ENCODE results near the gene SNAPC4. TPM values are rescaled to one million over a fixed set of nuclear protein-coding genes. Genes with fewer than 3 reads are reported as not detected.
A peak's percentile ranks its signal among the peaks of the same experiment; 100 is the strongest.

SNAPC4 gene
- polyA plus RNA-seq, 6 donors from 2014 or later = 1.1 to 2.1 (median 1.3) TPM; not detected in 1

GRCh38 chr9:136364942-136365774, 34.8 kb downstream of the SNAPC4 start:
- Mint-ChIP-seq H3K27me3 (peaks cover 0 to 13% (median 0%) of the 10 kb centered on the region in 3 donors), H3K4me1 (peaks cover 3 to 22% (median 7%) of the 10 kb centered on the region in 3 donors), H3K9me3 (no peaks in the 10 kb centered on the region), H3K36me3 (no peaks in the 10 kb centered on the region), H3K4me3 (peak overlapping the region in 2 of 8 donors; percentile 63), H3K27ac (no peak overlapping the region)
- DNase-seq (no peak), ATAC-seq (ENCODE audit: low read depth in 2 of 2) (no peak)

DNA sequence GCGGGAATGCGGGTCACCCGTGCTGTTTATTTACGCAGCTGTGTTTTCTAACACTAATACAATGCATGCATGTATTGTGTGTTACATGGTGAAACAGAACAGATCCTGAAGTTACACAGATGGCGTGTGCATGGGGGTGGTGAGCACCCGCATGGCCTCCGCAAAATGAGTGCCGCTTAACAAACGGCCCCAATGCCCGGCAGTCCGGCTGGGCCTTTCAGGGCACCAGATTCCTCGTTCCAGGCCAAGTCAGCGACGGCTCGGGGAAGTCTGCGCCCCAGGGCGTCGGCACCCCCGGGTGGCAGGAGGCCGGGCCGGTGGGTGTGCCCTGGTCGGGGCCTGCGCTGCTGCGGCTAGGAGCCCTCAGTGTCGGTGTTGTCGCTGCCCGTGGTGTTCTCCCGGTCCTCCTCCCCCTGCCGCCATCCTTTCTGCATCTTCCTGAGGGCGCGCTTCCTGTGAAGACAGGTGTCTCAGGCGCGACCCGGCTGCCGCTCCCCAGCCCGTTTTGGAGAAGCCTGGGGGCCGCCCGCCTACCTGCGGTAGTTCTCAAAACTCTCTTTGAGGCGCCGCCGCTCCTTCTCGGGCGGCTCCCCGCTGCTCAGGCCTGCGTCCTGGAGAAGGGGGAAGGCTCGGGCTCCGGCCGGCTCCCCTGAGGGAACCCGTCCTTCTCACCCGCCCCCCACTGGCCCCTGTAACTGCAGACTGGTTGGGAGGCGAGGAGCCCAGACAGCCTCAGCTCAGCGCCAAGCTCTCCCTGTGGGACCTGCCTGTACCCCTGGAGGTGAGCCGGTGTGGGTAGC, 35.8 kb downstream of the SNAPC4 start:
- Mint-ChIP-seq H3K9me3 (no peaks in the 10 kb centered on the region), H3K36me3 (no peaks in the 10 kb centered on the region), H3K27me3 (peaks cover 0 to 13% (median 0%) of the 10 kb centered on the region in 3 donors), H3K27ac (peak overlapping the region in 1 of 6 donors; percentile 92), H3K4me1 (peaks cover 3 to 22% (median 7%) of the 10 kb centered on the region in 3 donors), H3K4me3 (peak overlapping the region in 7 of 8 donors; percentile 46 to 80 (median 63))
- DNase-seq = no peak
- ATAC-seq (ENCODE audit: low read depth in 2 of 2) = peak in 1 of 2 donors; percentile 0

DNA sequence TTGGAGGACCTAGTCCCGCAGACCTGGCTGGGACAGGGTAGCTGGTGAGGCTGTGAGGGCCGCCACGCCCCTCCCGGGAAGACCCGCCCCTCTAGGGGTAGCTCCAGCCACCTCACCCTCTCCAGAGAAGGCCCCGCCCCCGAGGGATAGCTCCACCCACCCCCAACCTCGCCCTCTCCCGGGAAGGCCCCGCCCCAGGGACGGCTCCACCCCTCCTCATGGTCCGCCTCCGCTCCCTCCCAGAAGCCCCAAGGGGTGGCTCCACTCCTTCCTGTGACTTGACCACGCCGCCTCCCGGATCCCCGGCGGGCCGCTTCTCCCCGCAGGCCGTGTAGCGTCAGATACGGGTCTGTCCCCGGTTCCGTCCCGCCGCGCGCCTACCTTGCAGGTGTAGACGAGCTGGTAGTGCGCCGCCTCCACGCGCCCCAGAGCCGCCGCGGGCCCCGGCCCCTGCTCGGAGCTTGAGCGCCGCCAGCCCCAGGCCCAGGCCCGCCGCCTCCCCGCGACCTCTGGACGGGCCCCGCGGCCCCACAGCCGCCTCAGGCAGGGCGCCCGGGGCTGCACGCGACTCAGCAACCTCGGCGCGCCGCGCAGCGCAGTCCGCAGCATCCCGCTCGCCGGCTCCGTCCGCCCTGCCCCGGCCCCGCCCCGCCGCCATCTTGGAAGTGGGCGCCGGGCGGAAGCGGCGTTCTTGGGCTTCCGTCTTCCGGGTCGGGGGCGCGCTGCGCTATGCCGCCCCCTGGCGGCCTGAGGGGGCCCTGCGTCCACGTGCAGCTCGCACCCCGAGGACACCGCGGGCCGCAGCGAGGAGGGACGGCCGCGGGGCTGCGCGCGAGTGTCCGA, 36.6 kb downstream of the SNAPC4 start, which contains the start of gene DNLZ:
DNLZ (minus strand) TSS at position 639 of the 843 bp plus-strand sequence; CDS start at position 609, 30 bp downstream.
- H3K9me3 Mint-ChIP-seq = no peaks in the 10 kb centered on the region
- no peaks in the 10 kb centered on the region for H3K36me3 Mint-ChIP-seq
- peaks cover 0 to 13% (median 0%) of the 10 kb centered on the region in 3 donors for H3K27me3 Mint-ChIP-seq
- H3K27ac Mint-ChIP-seq = peak within 1 kb of the TSS; percentile 62 to 94 (median 78)
- DNase-seq (peak; percentile 83), ATAC-seq (ENCODE audit: low read depth in 2 of 2) (peak; percentile 80 to 81)
- H3K4me1 Mint-ChIP-seq = peaks cover 3 to 22% (median 7%) of the 10 kb centered on the region in 3 donors
- H3K4me3 Mint-ChIP-seq = peak within 1 kb of the TSS; percentile 74 to 91 (median 86)

GRCh38 chr9:136362450-136362784, 37.6 kb downstream of the SNAPC4 start:
- Mint-ChIP-seq H3K4me1 (peaks cover 3 to 22% (median 7%) of the 10 kb centered on the region in 3 donors), H3K9me3 (no peaks in the 10 kb centered on the region), H3K27me3 (peaks cover 0 to 13% (median 0%) of the 10 kb centered on the region in 3 donors), H3K36me3 (no peaks in the 10 kb centered on the region), H3K27ac (peak overlapping the region in 2 of 6 donors; percentile 62 to 73), H3K4me3 (peak overlapping the region in 7 of 8 donors; percentile 74 to 91 (median 86))
- no peak for ATAC-seq (ENCODE audit: low read depth in 2 of 2)
- no peak for DNase-seq

DNA sequence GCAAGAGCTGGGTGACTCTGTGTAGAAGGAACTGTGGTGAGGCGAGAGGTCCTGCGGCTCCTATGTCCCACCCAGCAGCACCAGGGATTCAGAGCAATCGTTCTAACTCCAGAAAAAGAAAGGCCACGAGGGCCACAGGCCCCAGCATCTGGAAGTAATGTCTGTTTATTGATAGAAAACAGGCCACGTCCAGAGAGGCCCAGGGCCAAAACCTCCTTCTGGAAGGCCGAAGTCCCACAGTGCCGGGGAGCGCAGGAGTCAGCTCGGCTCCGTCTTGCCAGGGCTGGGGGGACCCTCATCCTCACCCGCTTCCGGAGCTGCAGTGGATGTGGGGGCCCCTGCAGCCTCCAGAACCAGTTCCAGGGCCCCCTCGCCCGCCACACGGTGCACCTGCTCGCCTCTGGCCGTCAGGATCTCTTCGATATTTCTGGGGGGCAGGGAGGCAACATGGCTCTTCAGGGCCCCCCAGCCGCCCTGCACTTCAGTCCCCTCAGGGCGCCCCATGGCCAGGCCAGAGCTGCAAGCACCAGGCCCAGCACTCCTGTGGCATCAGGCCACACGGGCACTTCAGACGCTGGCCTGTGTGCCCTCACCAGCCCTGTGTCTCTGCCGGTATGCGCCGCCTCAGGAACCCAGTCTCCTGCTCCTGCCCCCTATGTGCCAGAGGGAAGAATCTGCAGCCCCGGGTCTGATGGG, 38.1 kb downstream of the SNAPC4 start:
- peak overlapping the region in 2 of 6 donors; percentile 47 to 62 for H3K27ac Mint-ChIP-seq

GRCh38 chr9:136361047-136361753, 38.8 kb downstream of the SNAPC4 start:
- Mint-ChIP-seq H3K9me3 (no peaks in the 10 kb centered on the region), H3K4me1 (peaks cover 3 to 19% (median 7%) of the 10 kb centered on the region in 3 donors), H3K27ac (no peak overlapping the region), H3K4me3 (peak overlapping the region in 1 of 8 donors; percentile 41), H3K27me3 (peaks cover 0 to 10% (median 0%) of the 10 kb centered on the region in 3 donors), H3K36me3 (no peaks in the 10 kb centered on the region)
- ATAC-seq (ENCODE audit: low read depth in 2 of 2) (no peak), DNase-seq (no peak)

More for the DNA sequence above, 38.1 kb downstream of the SNAPC4 start:
- H3K4me3 Mint-ChIP-seq = peak overlapping the region in 3 of 8 donors; percentile 56 to 86 (median 86)
- H3K9me3 Mint-ChIP-seq = no peaks in the 10 kb centered on the region
- H3K36me3 Mint-ChIP-seq = no peaks in the 10 kb centered on the region
- ATAC-seq (ENCODE audit: low read depth in 2 of 2) (no peak), DNase-seq (no peak)
- peaks cover 0 to 13% (median 0%) of the 10 kb centered on the region in 3 donors for H3K27me3 Mint-ChIP-seq
- H3K4me1 Mint-ChIP-seq = peaks cover 3 to 22% (median 7%) of the 10 kb centered on the region in 3 donors

DNA sequence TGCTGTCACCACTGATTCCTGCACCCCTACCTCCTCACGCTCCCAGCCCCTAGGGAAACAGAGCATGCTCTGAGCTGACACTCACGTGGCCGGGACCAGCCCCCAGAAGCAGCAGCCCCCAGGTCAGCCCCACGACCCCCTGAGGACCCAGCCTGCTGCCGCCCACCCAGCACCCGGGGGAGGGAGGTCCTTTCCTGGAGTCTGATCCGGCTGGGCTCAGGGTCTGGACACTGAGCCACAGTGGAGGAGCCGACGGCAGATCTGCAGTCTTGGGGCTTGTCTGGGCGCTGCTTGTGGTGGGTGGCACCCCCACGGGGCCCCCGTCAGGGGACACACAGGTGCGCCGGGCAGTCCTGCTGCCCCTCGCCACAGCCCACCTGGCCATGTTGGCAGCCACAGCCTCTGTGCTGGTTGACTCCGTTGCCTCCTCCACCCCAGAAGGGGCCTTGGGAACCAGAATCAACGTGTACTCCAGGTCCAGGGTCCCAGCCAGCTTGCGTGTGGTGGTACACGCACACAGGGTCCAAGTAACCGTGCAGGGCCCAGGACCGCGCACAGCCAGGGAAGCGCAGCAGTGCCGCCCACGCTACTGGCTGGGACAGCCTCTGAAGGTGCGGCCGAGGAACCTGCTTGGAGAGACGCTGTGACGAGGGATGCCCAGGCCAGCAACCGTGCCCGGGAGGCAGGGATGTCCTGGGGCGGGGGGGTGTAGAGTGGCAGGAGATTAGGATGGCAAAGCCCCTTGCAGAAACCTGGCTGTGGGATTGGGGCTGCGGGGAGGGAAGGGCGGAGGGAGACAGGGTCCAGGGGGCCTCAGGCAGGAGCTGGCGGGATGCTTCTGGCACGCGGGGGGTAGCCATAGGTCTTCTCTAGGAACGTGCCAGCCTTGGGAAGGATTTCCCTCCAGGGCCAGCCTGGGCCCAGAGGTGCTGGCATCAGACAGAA, 39.9 kb downstream of the SNAPC4 start:
- no peaks in the 10 kb centered on the region for H3K36me3 Mint-ChIP-seq
- DNase-seq = no peak
- peaks cover 3 to 10% (median 4%) of the 10 kb centered on the region in 3 donors for H3K4me1 Mint-ChIP-seq
- H3K27me3 Mint-ChIP-seq = no peaks in the 10 kb centered on the region
- H3K4me3 Mint-ChIP-seq = peak overlapping the region in 4 of 8 donors; percentile 6 to 73 (median 49)
- no peaks in the 10 kb centered on the region for H3K9me3 Mint-ChIP-seq
- H3K27ac Mint-ChIP-seq = peak overlapping the region in 1 of 6 donors; percentile 15
- no peak for ATAC-seq (ENCODE audit: low read depth in 2 of 2)

DNA sequence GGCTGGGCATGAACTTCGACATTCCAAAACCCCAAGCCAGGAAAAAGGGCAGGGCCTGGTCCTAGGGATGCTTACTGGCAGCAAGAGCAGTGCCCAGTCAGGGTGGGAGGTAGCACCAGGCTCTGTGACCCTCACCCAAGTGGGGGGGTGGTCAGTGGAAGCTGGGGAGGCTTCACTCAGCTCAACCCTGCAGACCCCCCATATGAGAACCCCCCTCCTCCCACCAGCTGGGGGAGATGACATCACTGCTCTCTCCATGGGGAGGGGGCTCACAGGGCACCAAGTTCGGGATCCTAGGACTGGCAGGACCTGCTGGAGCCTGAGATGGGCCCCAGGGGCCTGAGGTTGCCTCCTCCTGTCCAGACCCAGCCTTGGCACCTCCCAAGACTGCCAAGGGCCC, 41.1 kb downstream of the SNAPC4 start:
- Mint-ChIP-seq H3K4me3 (no peak overlapping the region), H3K27ac (no peak overlapping the region), H3K36me3 (no peaks in the 10 kb centered on the region), H3K4me1 (peaks cover 3 to 10% (median 4%) of the 10 kb centered on the region in 3 donors), H3K27me3 (no peaks in the 10 kb centered on the region), H3K9me3 (no peaks in the 10 kb centered on the region)
- DNase-seq (no peak), ATAC-seq (ENCODE audit: low read depth in 2 of 2) (no peak)

DNA sequence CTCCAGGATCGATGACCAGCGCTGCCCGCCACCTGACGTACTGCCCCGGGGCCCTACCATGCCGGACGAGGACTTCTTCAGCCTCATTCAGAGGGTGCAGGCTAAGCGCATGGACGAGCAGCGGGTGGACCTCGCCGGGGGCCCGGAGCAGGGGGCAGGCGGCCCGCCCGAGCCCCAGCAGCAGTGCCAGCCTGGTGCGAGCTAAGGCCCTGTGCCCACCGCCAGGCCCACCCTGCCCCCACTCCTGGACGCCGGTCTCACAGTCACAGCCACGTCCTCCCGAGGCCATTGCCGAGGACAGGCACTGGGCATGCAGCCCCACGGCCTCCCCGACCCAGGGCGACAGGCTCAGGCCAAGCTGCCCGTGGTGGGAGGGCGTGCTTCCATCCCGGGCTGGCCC, 42.0 kb downstream of the SNAPC4 start:
- DNase-seq (no peak), ATAC-seq (ENCODE audit: low read depth in 2 of 2) (no peak)
- Mint-ChIP-seq H3K4me3 (peak overlapping the region in 1 of 8 donors; percentile 33), H3K27ac (no peak overlapping the region), H3K36me3 (no peaks in the 10 kb centered on the region), H3K4me1 (peaks cover 3 to 9% (median 4%) of the 10 kb centered on the region in 3 donors), H3K9me3 (no peaks in the 10 kb centered on the region), H3K27me3 (no peaks in the 10 kb centered on the region)

GRCh38 chr9:136357202-136357725, 42.7 kb downstream of the SNAPC4 start:
- no peak for DNase-seq
- no peaks in the 10 kb centered on the region for H3K36me3 Mint-ChIP-seq
- H3K4me3 Mint-ChIP-seq = no peak overlapping the region
- H3K27ac Mint-ChIP-seq = no peak overlapping the region
- no peaks in the 10 kb centered on the region for H3K9me3 Mint-ChIP-seq
- ATAC-seq (ENCODE audit: low read depth in 2 of 2) = no peak
- peaks cover 0 to 1% (median 0%) of the 10 kb centered on the region in 3 donors for H3K4me1 Mint-ChIP-seq
- no peaks in the 10 kb centered on the region for H3K27me3 Mint-ChIP-seq
